Measurements from ENCODE around the gene ICAM5.
"Not testable (repeated sequence)": the region's sequence is repeated elsewhere in the genome, so short reads cannot be mapped to it uniquely, and the experiment has no call there.

ICAM5 gene

DNA sequence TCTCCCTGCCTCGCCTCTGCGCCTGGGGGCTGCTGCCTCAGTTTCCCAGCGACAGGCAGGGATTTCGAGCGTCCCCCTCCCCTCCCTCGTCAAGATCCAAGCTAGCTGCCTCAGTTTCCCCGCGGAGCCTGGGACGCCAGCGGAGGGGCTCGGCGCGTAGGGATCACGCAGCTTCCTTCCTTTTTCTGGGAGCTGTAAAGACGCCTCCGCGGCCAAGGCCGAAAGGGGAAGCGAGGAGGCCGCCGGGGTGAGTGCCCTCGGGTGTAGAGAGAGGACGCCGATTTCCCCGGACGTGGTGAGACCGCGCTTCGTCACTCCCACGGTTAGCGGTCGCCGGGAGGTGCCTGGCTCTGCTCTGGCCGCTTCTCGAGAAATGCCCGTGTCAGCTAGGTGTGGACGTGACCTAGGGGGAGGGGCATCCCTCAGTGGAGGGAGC, 19.6 kb upstream of the ICAM5 start:
- no peak for DNase-seq (ENCODE audit: low spot score)

- no peak for DNase-seq (ENCODE audit: low spot score)
These were observed 18.9 kb upstream of the ICAM5 start, which contains the start of gene ICAM1 for GRCh38 chr19:10270616-10271394. Gene ICAM1 (plus strand): TSS chr19:10271120. CDS start chr19:10271160, 40 bp downstream.

DNA sequence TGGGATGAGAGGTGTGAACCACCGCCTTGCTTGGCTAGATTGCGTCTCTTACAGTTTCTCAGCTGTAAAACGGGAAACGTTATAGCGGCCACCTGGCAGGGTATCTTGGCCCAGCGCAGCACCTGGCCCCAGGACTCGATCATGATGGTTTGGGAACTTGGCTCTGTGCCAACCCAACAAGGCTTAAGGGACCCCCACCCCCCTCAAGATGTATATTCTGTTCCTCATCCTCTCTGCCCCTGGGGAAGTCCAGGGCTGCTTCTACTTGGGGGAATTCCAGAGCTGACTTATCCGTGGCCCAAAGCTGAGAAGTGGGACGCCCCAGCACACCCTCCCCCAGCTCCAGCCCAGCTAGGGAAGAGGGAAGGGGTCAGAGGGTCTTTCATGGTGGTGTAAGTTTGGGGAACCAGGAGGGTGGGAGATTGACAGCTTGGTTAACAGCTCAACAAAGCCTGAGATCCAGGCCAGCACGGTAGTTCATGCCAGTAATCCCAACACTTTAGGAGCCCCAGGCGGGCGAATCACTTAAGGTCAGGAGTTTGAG, 18.1 kb upstream of the ICAM5 start:
- no peak for DNase-seq (ENCODE audit: low spot score)

- DNase-seq (ENCODE audit: low spot score), result no peak
These were observed 15.2 kb upstream of the ICAM5 start for GRCh38 chr19:10274589-10274988.

- no peak for DNase-seq (ENCODE audit: low spot score)
These were observed 11.8 kb upstream of the ICAM5 start for GRCh38 chr19:10277795-10278589.

- no peak for DNase-seq (ENCODE audit: low spot score)
These were observed 10.8 kb upstream of the ICAM5 start for GRCh38 chr19:10278935-10279334.

- DNase-seq (ENCODE audit: low spot score), result no peak
These were observed 9.9 kb upstream of the ICAM5 start for GRCh38 chr19:10279737-10280442.

- not testable (repeated sequence) for DNase-seq (ENCODE audit: low spot score)
These were observed 7.7 kb upstream of the ICAM5 start for GRCh38 chr19:10282043-10282442.

GRCh38 chr19:10283301-10284064, 6.3 kb upstream of the ICAM5 start:
- no peak for DNase-seq (ENCODE audit: low spot score)

- DNase-seq (ENCODE audit: low spot score), result no peak
These were observed 5.4 kb upstream of the ICAM5 start for GRCh38 chr19:10284065-10284959.

DNA sequence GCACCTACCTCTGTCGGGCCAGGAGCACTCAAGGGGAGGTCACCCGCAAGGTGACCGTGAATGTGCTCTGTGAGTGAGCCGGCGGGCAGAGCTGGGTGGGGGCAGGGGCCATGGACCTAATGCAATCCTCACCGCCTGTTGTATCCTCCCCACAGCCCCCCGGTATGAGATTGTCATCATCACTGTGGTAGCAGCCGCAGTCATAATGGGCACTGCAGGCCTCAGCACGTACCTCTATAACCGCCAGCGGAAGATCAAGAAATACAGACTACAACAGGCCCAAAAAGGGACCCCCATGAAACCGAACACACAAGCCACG, 4.8 kb upstream of the ICAM5 start:
- no peak for DNase-seq (ENCODE audit: low spot score)

GRCh38 chr19:10285393-10285792, 4.4 kb upstream of the ICAM5 start:
- no peak for DNase-seq (ENCODE audit: low spot score)

- DNase-seq (ENCODE audit: low spot score), result no peak
These were observed 2.7 kb upstream of the ICAM5 start, which contains the start of gene ICAM4 for GRCh38 chr19:10286803-10287737. Gene ICAM4 (plus strand): TSS chr19:10286955. CDS start chr19:10287013, 58 bp downstream.

- peak; percentile 75 for DNase-seq (ENCODE audit: low spot score)
These were observed 1.0 kb upstream of the ICAM5 start for GRCh38 chr19:10288662-10289166.

GRCh38 chr19:10289167-10289835, 451 bp upstream of the ICAM5 start:
- peak; percentile 71 for DNase-seq (ENCODE audit: low spot score)

DNA sequence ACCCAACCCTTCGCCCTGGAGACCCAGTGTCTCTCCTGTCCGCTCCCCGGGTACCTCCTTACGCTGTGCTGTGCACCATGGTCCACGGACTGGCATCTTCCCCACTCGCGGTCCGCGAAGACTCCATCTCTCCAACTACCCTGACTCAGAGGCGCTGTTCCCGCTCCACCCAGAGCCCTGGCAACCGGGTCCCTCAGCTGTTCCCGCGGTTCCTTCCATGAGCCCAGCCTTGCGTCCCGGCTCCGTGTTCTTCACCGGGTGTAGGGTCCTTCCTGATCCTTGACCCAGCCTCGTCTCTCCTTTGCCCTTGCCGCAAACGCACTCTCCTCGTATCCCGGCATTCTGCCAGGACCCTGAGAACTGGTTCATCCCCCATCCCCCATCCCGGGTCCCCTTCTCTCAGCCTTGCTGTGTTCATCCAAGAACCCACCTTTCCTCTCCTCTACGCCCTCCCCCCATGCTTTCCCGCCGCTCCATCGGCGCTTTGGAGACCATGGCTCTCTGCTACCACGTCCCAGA, 664 bp downstream of the ICAM5 start:
- DNase-seq (ENCODE audit: low spot score), result no peak

- no peak for DNase-seq (ENCODE audit: low spot score)
These were observed 1.3 kb downstream of the ICAM5 start for GRCh38 chr19:10290876-10291553.
